Neural crest cell (in vitro differentiated cells): ENCODE measurements around the gene SLC39A11. TPM values are rescaled to one million over a fixed set of nuclear protein-coding genes. Genes with fewer than 3 reads are reported as not detected.

Experiments
- DNase-seq: peaks from one replicate; pipeline ENCODE4 v3.0.0; 2021; ENCODE audit warnings: low read depth, mixed read lengths, low spot score
- H3K27ac Mint-ChIP-seq: one replicate; pipeline ENCODE4 v1.8.0; 2021; ENCODE audit warnings: mild to moderate bottlenecking, mixed read lengths; ENCODE audit not compliant: unreplicated experiment
- H3K27me3 Mint-ChIP-seq: 2 replicates; pipeline ENCODE4 v1.8.0; 2021; ENCODE audit warnings: low read depth, mild to moderate bottlenecking, mixed read lengths
- H3K36me3 Mint-ChIP-seq: 2 replicates; pipeline ENCODE4 v1.8.0; 2021; ENCODE audit warnings: low read depth, mild to moderate bottlenecking, mixed read lengths
- H3K4me1 Mint-ChIP-seq: 2 replicates; pipeline ENCODE4 v1.8.0; 2021; ENCODE audit warnings: mixed read lengths
- H3K4me3 Mint-ChIP-seq: one replicate; pipeline ENCODE4 v1.8.0; 2021; ENCODE audit warnings: mild to moderate bottlenecking, mixed read lengths
- H3K9me3 Mint-ChIP-seq: 2 replicates; pipeline ENCODE4 v1.8.0; 2021; ENCODE audit warnings: mixed read lengths
- total RNA-seq: library from RNA; stranded (reverse); gene quantifications from 2 replicates; pipeline ENCODE4 v1.2.1, GENCODE V29; 2021
- TF ChIP-seq, protein P1 (sequence below): fragments of 200-600 bp; sonication (generic); conservative IDR thresholded peaks from 2 replicates; pipeline ENCODE4 v1.5.0; 2021; ENCODE audit warnings: antibody characterized with exemption, mild to moderate bottlenecking

SLC39A11 gene
- total RNA-seq, 1 donor from 2014 or later = 11.3 TPM

DNA sequence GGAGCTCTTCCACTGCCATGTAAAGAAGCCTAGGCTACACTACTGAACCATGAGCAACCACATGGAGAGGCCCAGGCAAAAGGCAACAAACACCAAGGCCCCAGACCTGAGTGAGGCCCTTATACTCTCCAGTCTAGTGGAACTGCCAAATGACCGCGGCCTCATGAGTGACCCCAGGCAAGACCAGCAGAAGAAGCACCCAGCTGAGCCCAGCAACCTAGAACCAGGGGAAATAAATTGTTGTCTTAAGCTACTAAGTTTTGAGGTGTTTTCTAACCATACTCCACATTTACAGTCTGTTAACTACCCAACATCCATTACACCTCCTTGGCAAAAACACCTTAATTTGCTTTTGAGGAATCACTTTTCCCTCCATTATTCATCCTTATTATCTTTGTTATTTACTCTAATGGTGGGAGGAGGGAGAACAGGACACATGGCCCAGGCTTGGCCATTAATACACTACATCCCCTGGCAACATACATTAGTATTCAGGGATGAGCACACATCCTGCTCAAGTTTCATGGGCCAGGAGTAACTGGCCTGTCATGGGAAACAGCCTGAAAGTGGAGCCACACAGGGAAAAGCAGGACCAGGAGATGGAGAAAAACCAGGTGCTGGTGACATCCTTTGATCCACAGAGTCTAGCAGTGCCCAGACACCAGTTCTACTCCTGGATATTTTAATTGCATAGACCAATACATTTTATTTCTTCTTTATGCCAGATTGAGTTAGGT is 26.2 kb downstream of the SLC39A11 start:
- DNase-seq = no peak
- TF ChIP-seq, protein P1, sequence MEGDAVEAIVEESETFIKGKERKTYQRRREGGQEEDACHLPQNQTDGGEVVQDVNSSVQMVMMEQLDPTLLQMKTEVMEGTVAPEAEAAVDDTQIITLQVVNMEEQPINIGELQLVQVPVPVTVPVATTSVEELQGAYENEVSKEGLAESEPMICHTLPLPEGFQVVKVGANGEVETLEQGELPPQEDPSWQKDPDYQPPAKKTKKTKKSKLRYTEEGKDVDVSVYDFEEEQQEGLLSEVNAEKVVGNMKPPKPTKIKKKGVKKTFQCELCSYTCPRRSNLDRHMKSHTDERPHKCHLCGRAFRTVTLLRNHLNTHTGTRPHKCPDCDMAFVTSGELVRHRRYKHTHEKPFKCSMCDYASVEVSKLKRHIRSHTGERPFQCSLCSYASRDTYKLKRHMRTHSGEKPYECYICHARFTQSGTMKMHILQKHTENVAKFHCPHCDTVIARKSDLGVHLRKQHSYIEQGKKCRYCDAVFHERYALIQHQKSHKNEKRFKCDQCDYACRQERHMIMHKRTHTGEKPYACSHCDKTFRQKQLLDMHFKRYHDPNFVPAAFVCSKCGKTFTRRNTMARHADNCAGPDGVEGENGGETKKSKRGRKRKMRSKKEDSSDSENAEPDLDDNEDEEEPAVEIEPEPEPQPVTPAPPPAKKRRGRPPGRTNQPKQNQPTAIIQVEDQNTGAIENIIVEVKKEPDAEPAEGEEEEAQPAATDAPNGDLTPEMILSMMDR = no peak
- peaks cover 5% of the 10 kb centered on the region for H3K36me3 Mint-ChIP-seq
- no peaks in the 10 kb centered on the region for H3K27me3 Mint-ChIP-seq
- no peak overlapping the region for H3K27ac Mint-ChIP-seq
- no peak overlapping the region for H3K4me3 Mint-ChIP-seq
- H3K9me3 Mint-ChIP-seq = peaks cover 7% of the 10 kb centered on the region
- peaks cover 7% of the 10 kb centered on the region for H3K4me1 Mint-ChIP-seq

- no peak for DNase-seq
- Mint-ChIP-seq H3K27me3 (no peaks in the 10 kb centered on the region), H3K4me1 (peaks cover 7% of the 10 kb centered on the region), H3K36me3 (no peaks in the 10 kb centered on the region), H3K9me3 (peaks cover 4% of the 10 kb centered on the region), H3K27ac (no peak overlapping the region), H3K4me3 (no peak overlapping the region)
- TF ChIP-seq, protein P1 = no peak
These were observed 27.1 kb downstream of the SLC39A11 start for GRCh38 chr17:73065376-73065775.

GRCh38 chr17:73064084-73064938 is 28.2 kb downstream of the SLC39A11 start:
- no peaks in the 10 kb centered on the region for H3K36me3 Mint-ChIP-seq
- H3K9me3 Mint-ChIP-seq = peaks cover 4% of the 10 kb centered on the region
- DNase-seq = no peak
- no peaks in the 10 kb centered on the region for H3K27me3 Mint-ChIP-seq
- peaks cover 7% of the 10 kb centered on the region for H3K4me1 Mint-ChIP-seq
- H3K4me3 Mint-ChIP-seq = no peak overlapping the region
- TF ChIP-seq, protein P1 = no peak
- H3K27ac Mint-ChIP-seq = no peak overlapping the region

DNA sequence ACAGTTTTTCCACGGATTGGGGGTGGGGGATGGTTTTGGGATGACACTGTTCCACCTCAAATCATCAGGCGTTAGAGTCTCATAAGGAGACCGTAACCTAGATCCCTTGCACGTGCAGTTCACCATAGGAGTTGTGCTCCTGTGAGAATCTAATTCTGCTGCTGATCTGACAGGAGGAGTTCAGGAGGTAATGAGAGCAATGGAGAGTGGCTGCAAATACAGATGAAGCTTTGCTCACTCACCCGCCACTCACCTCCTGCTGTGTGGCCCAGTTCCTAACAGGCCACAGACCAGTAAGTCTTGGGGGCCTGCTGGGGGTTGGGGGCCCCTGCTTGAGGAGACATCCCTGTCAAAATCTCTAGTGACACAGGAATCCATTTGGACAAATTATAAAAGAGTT is 29.8 kb downstream of the SLC39A11 start:
- no peak for DNase-seq
- Mint-ChIP-seq H3K4me1 (no peaks in the 10 kb centered on the region), H3K27ac (no peak overlapping the region), H3K27me3 (no peaks in the 10 kb centered on the region), H3K4me3 (no peak overlapping the region), H3K9me3 (peaks cover 4% of the 10 kb centered on the region), H3K36me3 (no peaks in the 10 kb centered on the region)
- TF ChIP-seq, protein P1 = no peak

- no peak overlapping the region for H3K4me3 Mint-ChIP-seq
- peaks cover 2% of the 10 kb centered on the region for H3K9me3 Mint-ChIP-seq
- H3K36me3 Mint-ChIP-seq = no peaks in the 10 kb centered on the region
- TF ChIP-seq, protein P1 = no peak
- no peak for DNase-seq
- H3K4me1 Mint-ChIP-seq = no peaks in the 10 kb centered on the region
- no peak overlapping the region for H3K27ac Mint-ChIP-seq
- no peaks in the 10 kb centered on the region for H3K27me3 Mint-ChIP-seq
These were observed 31.3 kb downstream of the SLC39A11 start for GRCh38 chr17:73061161-73061560.
